Large intestine (tissue), 3 donors: Measurements from ENCODE around the gene RNF146. TPM values are rescaled to one million over a fixed set of nuclear protein-coding genes. Genes with fewer than 3 reads are reported as not detected.
"Not testable (repeated sequence)": the region's sequence is repeated elsewhere in the genome, so short reads cannot be mapped to it uniquely, and the experiment has no call there.

Source experiments
- DNase-seq, 2 donors: peaks; one replicate each; pipeline versions ENCODE4 v3.0.0 to v3.0.0-alpha.2; 2013
- H3K27ac ChIP-seq: one replicate; pipeline ENCODE4 v1.5.1; 2013; ENCODE audit warnings: low read length
- H3K27me3 ChIP-seq: 2 replicates; pipeline ENCODE4 v1.6.1; 2013; ENCODE audit warnings: low read length; ENCODE audit not compliant: control insufficient read depth, insufficient read depth
- H3K36me3 ChIP-seq: 2 replicates; pipeline ENCODE4 v1.6.1; 2013; ENCODE audit warnings: low read length; ENCODE audit not compliant: control insufficient read depth, insufficient read depth
- H3K4me1 ChIP-seq: one replicate; pipeline ENCODE4 v1.6.1; 2013; ENCODE audit warnings: low read length; ENCODE audit not compliant: control insufficient read depth, insufficient read depth
- H3K4me3 ChIP-seq: one replicate; pipeline ENCODE4 v1.5.1; 2013; ENCODE audit warnings: low read length
- H3K9me3 ChIP-seq: one replicate; pipeline ENCODE4 v1.6.1; 2013; ENCODE audit warnings: mild to moderate bottlenecking, low read depth, low read length, moderate library complexity; ENCODE audit not compliant: control insufficient read depth
- WGBS: methylation state at CpG from one replicate; pipeline ENCODE4 v1.1.5; 2013; ENCODE audit warnings: low lambda C conversion rate; ENCODE audit not compliant: insufficient coverage; 5-methylcytosine and 5-hydroxymethylcytosine counted together
- polyA plus RNA-seq: library from polyadenylated mRNA; unstranded; fragments of 120-200 nt; gene quantifications from one replicate; pipeline ENCODE4 v1.2.1, GENCODE V29; 2013

Gene RNF146
- polyA plus RNA-seq, 1 donor = 48.2 TPM

GRCh38 chr6:127302728-127303660 lies 36.3 kb downstream of the RNF146 start:
- Histone ChIP-seq H3K4me3 (no peak overlapping the region), H3K4me1 (no peaks in the 10 kb centered on the region), H3K27me3 (no peaks in the 10 kb centered on the region), H3K36me3 (peaks cover 5% of the 10 kb centered on the region), H3K9me3 (peaks cover 2% of the 10 kb centered on the region), H3K27ac (no peak overlapping the region)
- 70% methylated on average over 3 of the region's 6 CpGs for WGBS
- peak in 1 of 2 donors; percentile 33 for DNase-seq

DNA sequence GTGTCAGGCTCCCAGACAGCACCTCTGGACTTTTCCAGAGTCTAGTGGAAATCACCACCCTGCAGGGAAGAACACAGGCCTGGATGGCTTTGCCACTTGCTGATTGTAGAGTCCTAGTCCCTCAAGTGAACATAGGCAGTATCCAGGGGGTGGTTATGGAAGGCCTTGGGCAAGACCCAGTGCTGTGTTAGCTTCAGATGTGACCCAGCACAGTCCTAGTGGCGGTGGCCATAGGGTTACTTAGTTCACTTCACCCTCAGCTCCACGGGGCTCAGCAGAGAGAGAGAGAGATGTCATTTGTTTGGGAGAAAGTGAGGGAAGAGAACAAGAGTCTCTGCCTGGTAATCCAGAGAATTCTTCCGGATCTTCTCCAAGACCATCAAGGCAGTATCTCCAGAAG lies 37.3 kb downstream of the RNF146 start:
- WGBS = no CpG with 5 or more reads among the region's 3 CpGs
- H3K4me1 ChIP-seq = no peaks in the 10 kb centered on the region
- no peaks in the 10 kb centered on the region for H3K27me3 ChIP-seq
- H3K9me3 ChIP-seq = peaks cover 7% of the 10 kb centered on the region
- peaks cover 5% of the 10 kb centered on the region for H3K36me3 ChIP-seq
- H3K27ac ChIP-seq = no peak overlapping the region
- H3K4me3 ChIP-seq = no peak overlapping the region
- DNase-seq = no peak

DNA sequence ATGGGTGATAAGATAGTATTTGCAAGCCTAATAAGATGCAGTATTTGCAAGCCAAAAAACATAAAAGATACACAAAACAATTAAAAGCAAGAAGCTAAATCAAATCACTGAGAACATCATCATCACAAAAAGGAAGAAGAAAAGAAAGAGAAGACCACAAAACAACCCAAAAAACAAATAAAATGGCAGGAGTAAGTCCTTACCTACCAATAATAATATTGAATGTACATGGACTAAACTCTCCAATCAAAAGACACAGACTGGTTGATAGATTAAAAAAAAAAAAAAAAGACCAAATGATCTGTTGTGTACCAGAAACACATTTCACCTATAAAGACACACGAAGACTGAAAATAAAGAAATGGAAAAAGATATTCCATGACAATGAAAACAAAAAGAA lies 39.1 kb downstream of the RNF146 start:
- no peak overlapping the region for H3K27ac ChIP-seq
- H3K27me3 ChIP-seq = no peaks in the 10 kb centered on the region
- H3K4me1 ChIP-seq = no peaks in the 10 kb centered on the region
- peaks cover 6% of the 10 kb centered on the region for H3K36me3 ChIP-seq
- 100% methylated on average over 1 of the region's 1 CpG for WGBS
- DNase-seq = no peak
- H3K9me3 ChIP-seq = peaks cover 7% of the 10 kb centered on the region
- no peak overlapping the region for H3K4me3 ChIP-seq

DNA sequence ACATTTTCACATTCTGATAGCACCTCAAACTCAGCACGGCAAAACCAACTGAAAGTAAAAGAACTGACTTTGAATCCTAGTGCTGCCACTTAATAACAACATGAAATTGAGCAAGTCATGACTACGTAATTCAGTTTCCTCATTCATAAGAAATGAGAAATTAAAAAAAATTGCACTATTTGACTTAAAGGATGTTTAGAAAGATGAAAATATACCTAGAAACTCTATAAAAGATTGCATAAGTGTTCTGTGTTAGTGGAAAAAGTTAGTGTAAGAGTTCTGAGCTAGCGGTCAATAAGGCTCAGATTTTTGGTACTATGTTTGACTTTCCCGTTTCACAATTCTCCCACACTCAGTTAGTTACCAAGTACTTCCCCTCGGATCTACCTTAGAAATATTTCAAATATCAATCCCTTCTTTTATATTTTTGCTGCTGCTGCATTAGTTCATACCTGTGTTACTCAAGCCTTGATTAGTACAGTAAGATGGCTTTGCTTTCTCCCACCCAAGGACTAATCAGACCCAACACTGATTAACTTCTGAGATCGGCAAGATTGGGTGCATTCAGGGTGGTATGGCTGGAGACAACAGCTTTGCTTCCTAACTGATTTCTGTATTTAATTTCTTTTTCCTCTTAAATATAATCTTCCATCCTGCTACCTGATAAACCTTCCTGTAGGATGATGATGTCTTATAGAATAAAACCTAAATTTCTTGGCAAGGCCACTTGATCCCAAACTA lies 50.9 kb downstream of the RNF146 start:
- Histone ChIP-seq H3K27me3 (no peaks in the 10 kb centered on the region), H3K9me3 (no peaks in the 10 kb centered on the region), H3K27ac (no peak overlapping the region), H3K4me3 (no peak overlapping the region), H3K4me1 (no peaks in the 10 kb centered on the region), H3K36me3 (peaks cover 20% of the 10 kb centered on the region)
- 62% methylated on average over 4 of the region's 6 CpGs for WGBS
- DNase-seq = no peak

- H3K4me3 ChIP-seq = no peak overlapping the region
- H3K27me3 ChIP-seq = no peaks in the 10 kb centered on the region
- no peaks in the 10 kb centered on the region for H3K4me1 ChIP-seq
- WGBS = no CpG with 5 or more reads among the region's 1 CpG
- DNase-seq = no peak
- no peaks in the 10 kb centered on the region for H3K9me3 ChIP-seq
- no peak overlapping the region for H3K27ac ChIP-seq
- H3K36me3 ChIP-seq = peaks cover 14% of the 10 kb centered on the region
Measured at GRCh38 chr6:127319686-127320085, 53.0 kb downstream of the RNF146 start.

DNA sequence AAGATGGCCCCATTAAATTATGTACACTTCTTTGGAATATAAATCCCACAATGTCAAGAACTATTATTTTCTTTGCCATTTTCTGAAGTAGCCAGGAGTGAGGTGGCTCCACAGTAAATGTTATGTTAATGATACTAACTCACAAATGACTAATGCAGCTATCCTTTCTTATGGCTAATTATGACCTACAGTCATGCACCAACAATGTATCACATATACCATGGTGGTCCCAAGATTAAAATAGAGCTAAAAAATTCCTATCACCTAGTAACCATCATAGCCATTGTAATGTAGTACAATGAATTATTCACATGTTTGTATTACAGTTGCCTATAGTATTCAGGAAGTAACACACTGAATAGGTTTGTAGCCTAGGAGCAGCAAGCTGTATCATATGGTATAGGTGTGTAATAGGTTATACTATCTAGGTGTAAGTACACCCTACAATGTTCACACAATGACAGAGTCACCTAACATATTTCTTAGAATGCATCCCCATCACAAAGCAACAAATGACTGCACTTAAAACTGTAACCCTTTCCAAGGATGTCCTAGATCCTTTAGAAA lies 61.5 kb downstream of the RNF146 start:
- Histone ChIP-seq H3K36me3 (peaks cover 18% of the 10 kb centered on the region), H3K27ac (no peak overlapping the region), H3K9me3 (no peaks in the 10 kb centered on the region), H3K27me3 (no peaks in the 10 kb centered on the region), H3K4me1 (no peaks in the 10 kb centered on the region), H3K4me3 (no peak overlapping the region)
- no peak for DNase-seq

DNA sequence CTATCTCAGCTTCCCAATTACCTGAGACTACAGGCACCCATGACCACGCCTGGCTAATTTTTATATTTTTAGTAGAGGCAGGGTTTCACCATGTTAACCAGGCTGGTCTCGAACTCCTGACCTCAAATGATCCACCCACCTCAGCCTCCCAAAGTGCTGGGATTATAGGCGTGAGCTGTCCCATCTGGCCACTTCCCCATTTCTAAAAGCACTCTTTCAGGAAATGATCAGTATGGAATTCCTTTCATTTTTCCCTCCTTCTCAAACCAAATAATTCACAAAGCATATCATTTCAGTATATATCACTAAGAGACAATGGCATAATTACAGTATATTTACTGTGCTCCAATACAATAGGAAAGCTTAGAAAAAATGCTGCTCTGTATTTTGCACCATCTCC lies 64.6 kb downstream of the RNF146 start:
- H3K27me3 ChIP-seq, H3K4me3 ChIP-seq, H3K4me1 ChIP-seq, DNase-seq, H3K9me3 ChIP-seq, H3K27ac ChIP-seq, H3K36me3 ChIP-seq: not testable (repeated sequence)
- WGBS = 100% methylated on average over 1 of the region's 3 CpGs

DNA sequence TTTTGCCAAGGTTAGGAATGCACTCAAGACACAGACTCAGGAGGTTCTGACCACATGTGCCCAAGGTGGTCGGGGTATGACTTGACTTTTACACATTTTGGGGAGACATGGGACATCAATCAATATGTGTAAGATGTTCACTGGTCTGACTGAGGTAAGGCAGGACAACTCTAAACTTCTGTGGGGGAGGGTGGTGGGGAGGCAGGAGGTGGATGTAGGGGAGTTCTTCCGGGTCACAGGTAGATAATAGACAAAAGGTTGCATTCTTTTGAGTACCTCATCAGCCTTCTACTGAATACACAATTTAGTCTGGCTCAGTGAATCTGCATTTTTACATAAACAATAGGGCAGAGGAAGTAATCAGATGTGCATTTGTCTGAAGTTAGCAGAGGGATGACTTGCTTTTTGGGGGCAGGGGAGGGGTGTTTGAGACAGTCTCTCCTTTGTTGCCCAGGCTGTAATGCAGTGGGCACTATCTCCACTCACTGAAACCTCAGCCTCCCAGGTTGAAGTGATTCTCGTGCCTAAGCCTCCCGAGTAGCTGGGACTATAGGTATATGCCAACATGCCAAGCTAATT lies 65.8 kb downstream of the RNF146 start:
- Histone ChIP-seq H3K4me1 (no peaks in the 10 kb centered on the region), H3K27me3 (no peaks in the 10 kb centered on the region), H3K4me3 (no peak overlapping the region), H3K27ac (no peak overlapping the region), H3K9me3 (no peaks in the 10 kb centered on the region), H3K36me3 (no peaks in the 10 kb centered on the region)
- WGBS = no CpG with 5 or more reads among the region's 4 CpGs
- DNase-seq = no peak
